Cardiac septum (tissue), 1 donor: ENCODE data around the gene LGI1. TPM values are rescaled to one million over a fixed set of nuclear protein-coding genes. Genes with fewer than 3 reads are reported as not detected.

Experiments used
- DNase-seq: peaks from one replicate; pipeline ENCODE4 v3.0.0-alpha.2; 2020; ENCODE audit warnings: low spot score
- intact Hi-C: fragments of 100-400 bp; cut with DNase I; formaldehyde crosslinking; loops from one replicate; pipeline ENCODE4 v1.14.0; 2022
- long read RNA-seq: library from polyadenylated mRNA; unstranded; transcript quantifications from one replicate; pipeline ENCODE4 v2.0.0, GENCODE V29; 2021
- total RNA-seq: library from RNA; stranded (reverse); fragmentation: NEBNext Ultra II Directional; extraction: Animal tissue kit (Norgen Biotek cat#: 25700); gene quantifications from one replicate; pipeline ENCODE4 v1.2.1, GENCODE V29; 2021
- donor health status: DM: no; HTN: no; CAD: no.

The LGI1 gene
- not detected for total RNA-seq
- long read RNA-seq = 0 reads

- DNase-seq = no peak
- intact Hi-C loops = no loop called here
Measured at GRCh38 chr10:93757801-93758507, at the start of gene LGI1. Gene LGI1 (plus strand): TSS chr10:93757936. CDS start chr10:93758145, 209 bp downstream.

GRCh38 chr10:93710333-93710909 lies 47.3 kb upstream of the LGI1 start:
- intact Hi-C loops = no loop called here
- DNase-seq = no peak

DNA sequence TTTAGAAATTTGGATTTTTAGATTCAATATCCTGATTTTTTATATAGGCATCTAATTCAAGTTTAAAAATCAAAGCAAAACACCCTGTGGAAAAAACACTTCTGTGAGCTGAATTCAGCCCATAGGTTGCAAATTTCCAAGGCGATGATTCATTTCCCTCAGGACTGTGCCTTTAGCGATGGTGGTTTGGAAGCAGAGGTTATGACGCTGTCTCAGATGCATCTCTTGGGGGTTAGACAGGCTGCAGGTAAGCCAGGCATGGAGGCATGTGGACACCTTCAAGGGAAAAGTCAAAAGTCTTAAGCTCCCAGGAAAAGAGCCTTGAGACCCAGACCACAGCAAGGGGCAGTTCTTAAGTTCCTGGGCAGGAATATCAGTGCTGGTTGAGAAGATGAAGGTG lies 45.8 kb upstream of the LGI1 start:
- intact Hi-C loops = no loop called here
- DNase-seq = no peak

GRCh38 chr10:93712593-93712992 lies 45.1 kb upstream of the LGI1 start:
- intact Hi-C loops = no loop called here
- no peak for DNase-seq

DNA sequence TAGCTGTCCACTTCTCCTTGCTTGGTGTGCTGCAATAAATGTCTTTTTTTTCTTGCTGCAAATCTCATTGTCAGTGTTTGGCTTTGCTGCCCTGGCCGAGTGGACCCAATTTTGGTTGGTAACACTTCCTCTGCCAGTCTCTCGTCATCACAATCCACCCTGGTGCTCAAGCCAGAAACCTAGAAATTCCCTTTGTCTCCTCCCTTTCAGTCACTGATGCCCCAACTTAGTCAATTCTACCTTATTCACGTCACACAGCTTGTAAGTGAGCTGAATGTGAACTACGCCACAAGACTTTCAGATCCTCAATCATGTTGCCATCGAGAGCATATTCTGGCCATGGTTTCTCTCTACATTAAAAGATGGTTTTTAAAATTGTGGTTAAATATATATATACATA lies 42.4 kb upstream of the LGI1 start:
- intact Hi-C loops = no loop called here
- DNase-seq = no peak

- DNase-seq = no peak
- intact Hi-C loops = no loop called here
Measured at GRCh38 chr10:93716766-93717165, 41.0 kb upstream of the LGI1 start.

GRCh38 chr10:93718937-93719725 lies 38.6 kb upstream of the LGI1 start:
- intact Hi-C loops = no loop called here
- no peak for DNase-seq

DNA sequence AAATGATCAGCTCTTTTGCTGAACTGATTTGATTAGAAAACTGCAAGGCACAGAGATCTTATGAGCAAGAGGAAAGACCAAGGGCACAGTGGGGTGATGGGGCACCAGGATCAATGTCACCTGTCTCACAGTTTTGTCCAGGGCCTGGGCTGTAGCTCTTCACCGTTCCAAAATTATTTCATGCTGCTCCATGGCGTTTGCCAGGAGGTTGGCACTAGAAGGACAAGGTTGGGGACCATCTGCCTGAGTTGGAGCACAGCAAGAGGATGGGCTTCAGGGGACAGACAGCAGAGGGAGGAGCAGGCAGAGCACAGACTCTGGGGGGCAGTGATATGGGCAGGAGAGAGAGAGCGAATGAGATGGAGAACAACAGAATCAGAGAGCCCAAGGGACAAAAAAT lies 37.8 kb upstream of the LGI1 start:
- intact Hi-C loops = no loop called here
- no peak for DNase-seq

- intact Hi-C loops = no loop called here
- no peak for DNase-seq
Measured at GRCh38 chr10:93722550-93722949, 35.2 kb upstream of the LGI1 start.

GRCh38 chr10:93723153-93723552 lies 34.6 kb upstream of the LGI1 start:
- intact Hi-C loops = no loop called here
- DNase-seq = no peak

DNA sequence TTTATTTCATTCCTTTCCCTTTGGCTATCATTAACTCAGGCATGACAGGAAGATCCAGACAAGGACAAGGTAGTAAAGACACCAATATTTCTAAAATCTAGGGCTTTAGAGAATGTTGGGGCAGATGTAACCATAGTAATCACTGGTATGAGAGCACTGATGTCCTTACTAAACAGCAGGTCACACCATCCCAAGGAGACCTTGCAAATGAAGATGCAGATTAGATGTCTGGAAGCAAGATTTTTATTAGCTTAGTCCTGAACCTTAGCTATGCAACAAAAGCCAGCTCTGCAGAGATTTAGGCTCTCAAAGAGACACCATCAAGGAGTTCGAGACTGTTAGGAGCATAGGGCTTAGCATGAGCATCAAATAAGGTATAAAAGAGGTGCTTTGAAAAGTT lies 31.7 kb upstream of the LGI1 start:
- DNase-seq = no peak
- intact Hi-C loops = no loop called here

- no peak for DNase-seq
- intact Hi-C loops = no loop called here
Measured at GRCh38 chr10:93741367-93741766, 16.4 kb upstream of the LGI1 start.

DNA sequence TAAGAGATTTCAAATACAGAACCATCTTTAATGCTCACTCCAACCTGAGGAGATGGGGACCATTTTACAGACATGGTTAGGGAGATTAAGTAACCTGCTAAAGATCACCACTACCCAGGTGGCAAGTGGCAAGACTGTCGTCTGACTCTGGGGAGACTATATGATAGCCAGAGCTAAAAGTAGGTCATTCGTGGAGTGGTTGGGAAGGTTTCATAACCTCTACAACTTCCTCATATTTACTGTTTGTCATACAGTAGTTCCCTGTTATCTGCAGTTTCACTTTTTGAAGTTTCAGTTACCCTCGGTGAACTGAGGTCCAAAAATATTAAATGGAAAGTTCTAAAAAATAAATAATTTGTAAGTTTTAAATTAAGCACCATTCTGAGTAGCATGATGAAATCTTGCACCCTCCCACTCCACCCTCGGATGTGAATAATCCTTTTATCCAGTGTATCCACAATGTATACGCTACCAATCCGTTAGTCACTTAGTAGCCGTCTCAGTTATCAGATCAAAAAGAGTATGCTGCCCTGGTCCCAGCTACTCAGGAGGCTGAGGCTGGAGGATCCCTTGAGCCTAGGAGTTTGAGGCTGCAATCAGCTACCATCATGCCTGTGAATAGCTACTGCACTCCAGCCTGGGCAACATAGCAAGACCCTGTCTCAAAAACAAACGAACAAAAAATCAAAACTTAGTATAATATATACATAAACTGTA lies 14.9 kb upstream of the LGI1 start:
- intact Hi-C loops = no loop called here
- DNase-seq = no peak

DNA sequence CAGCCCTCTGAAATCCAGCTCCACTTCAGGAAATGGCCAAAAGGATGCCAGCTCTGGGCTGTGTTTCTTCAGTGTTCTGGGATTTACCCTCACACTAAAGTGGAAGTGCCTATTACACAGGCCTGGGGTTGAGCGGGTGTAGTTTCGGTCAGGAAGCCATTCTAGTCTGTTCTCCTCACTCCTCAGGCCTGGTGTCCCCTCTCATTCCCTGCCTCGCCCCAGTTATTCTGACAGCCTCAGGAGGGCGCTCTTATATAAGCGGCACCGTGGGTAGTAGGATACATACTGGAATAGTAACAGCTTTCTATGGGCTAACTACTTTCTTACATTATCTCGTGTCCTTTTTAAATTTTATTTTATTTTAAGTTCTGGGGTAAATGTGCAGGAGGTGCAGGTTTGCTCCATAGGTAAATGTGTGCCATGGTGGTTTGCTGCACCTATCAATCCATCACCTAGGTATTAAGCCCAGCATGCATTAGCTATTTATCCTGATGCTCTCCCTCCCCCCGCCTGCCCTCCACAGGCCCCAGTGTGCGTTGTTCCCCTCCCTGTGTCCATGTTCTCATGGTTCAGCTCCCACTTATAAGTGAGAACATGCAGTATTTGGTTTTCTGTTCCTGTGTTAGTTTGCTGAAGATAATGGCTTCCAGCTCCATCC lies 12.2 kb upstream of the LGI1 start:
- intact Hi-C loops = no loop called here
- no peak for DNase-seq

- DNase-seq = no peak
- intact Hi-C loops = no loop called here
Measured at GRCh38 chr10:93746844-93747284, 10.9 kb upstream of the LGI1 start.

- intact Hi-C loops = no loop called here
- no peak for DNase-seq
Measured at GRCh38 chr10:93749218-93749799, 8.4 kb upstream of the LGI1 start.

DNA sequence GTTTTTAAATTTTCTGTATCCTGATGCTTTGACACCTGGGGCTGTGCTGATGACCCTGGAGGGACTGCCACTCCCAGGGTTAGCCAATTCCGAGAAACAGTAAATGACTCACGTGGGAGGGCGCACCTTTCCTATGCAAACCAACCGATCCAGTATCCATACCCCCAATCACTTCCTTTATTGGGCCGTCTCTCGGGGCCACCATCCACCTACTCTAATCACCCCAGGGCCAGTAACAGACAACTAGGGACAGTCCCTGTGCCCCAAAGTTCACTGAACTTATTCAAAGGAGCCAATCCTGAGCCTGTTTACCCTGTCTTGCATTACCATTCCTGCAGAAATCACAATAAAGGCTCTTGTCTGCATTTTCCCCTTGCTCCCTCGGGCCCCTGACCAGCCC lies 6.6 kb upstream of the LGI1 start:
- no peak for DNase-seq
- intact Hi-C loops = no loop called here

GRCh38 chr10:93751832-93752231 lies 5.9 kb upstream of the LGI1 start:
- DNase-seq = no peak
- intact Hi-C loops = no loop called here

DNA sequence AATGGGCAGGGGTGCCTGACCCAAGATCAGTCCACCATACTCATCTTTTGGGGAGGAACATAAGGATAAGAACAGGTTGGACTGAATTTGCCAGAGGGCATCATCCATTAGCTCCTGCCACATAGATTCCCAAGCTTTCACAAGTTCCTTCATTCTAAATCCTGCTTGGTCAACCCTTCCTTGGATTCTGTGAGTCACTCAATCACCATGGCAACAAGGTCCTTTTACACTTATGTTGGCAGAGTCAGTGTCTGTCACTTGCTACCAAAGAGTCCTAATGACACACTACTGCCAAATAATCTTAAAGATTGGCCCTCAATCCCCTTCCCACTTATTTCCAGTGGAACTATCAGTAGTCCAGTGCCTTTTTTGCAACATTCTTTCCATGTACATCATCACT lies 5.0 kb upstream of the LGI1 start:
- DNase-seq = no peak
- intact Hi-C loops = no loop called here
